Measurements from ENCODE around the gene ANKS1B.

The ANKS1B gene

GRCh38 chr12:98763656-98764055, 1221.1 kb downstream of the ANKS1B start:
- TF ChIP-seq ARNTL (CRISPR knock-in tag; IDR thresholded peaks at IDR 0.05; ENCODE audit: borderline replicate concordance, low read depth) (no peak), TCF4 (CRISPR knock-in tag; IDR thresholded peaks at IDR 0.05; ENCODE audit: borderline replicate concordance) (no peak), ZNF70 (CRISPR knock-in tag; IDR thresholded peaks at IDR 0.05) (no peak), RARB (CRISPR knock-in tag; IDR thresholded peaks at IDR 0.05) (no peak), PPARA (CRISPR knock-in tag; IDR thresholded peaks at IDR 0.05; ENCODE audit: borderline replicate concordance) (no peak), SNAI2 (CRISPR knock-in tag; IDR thresholded peaks at IDR 0.05) (no peak), CSDC2 (CRISPR knock-in tag; IDR thresholded peaks at IDR 0.05) (no peak), ESRRG (CRISPR knock-in tag; IDR thresholded peaks at IDR 0.05) (no peak), CREB5 (CRISPR knock-in tag; IDR thresholded peaks at IDR 0.05; ENCODE audit: low read depth) (no peak), POU6F1 (CRISPR knock-in tag; IDR thresholded peaks at IDR 0.05; ENCODE audit: borderline replicate concordance, low read depth) (no peak), OSR1 (CRISPR knock-in tag; IDR thresholded peaks at IDR 0.05) (no peak), ZFP3 (CRISPR knock-in tag; IDR thresholded peaks at IDR 0.05) (no peak), ZC3H10 (CRISPR knock-in tag; IDR thresholded peaks at IDR 0.05) (no peak), ISL1 (CRISPR knock-in tag; IDR thresholded peaks at IDR 0.05) (no peak), ZFP30 (CRISPR knock-in tag; IDR thresholded peaks at IDR 0.05) (no peak), ZNF8 (CRISPR knock-in tag; IDR thresholded peaks at IDR 0.05) (no peak), GLIS3 (CRISPR knock-in tag; IDR thresholded peaks at IDR 0.05) (no peak)
- TF ChIP-seq, protein P1, sequence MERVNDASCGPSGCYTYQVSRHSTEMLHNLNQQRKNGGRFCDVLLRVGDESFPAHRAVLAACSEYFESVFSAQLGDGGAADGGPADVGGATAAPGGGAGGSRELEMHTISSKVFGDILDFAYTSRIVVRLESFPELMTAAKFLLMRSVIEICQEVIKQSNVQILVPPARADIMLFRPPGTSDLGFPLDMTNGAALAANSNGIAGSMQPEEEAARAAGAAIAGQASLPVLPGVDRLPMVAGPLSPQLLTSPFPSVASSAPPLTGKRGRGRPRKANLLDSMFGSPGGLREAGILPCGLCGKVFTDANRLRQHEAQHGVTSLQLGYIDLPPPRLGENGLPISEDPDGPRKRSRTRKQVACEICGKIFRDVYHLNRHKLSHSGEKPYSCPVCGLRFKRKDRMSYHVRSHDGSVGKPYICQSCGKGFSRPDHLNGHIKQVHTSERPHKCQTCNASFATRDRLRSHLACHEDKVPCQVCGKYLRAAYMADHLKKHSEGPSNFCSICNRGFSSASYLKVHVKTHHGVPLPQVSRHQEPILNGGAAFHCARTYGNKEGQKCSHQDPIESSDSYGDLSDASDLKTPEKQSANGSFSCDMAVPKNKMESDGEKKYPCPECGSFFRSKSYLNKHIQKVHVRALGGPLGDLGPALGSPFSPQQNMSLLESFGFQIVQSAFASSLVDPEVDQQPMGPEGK (CRISPR knock-in tag; IDR thresholded peaks at IDR 0.05; ENCODE audit: borderline replicate concordance): no peak
- TF ChIP-seq, protein P2, sequence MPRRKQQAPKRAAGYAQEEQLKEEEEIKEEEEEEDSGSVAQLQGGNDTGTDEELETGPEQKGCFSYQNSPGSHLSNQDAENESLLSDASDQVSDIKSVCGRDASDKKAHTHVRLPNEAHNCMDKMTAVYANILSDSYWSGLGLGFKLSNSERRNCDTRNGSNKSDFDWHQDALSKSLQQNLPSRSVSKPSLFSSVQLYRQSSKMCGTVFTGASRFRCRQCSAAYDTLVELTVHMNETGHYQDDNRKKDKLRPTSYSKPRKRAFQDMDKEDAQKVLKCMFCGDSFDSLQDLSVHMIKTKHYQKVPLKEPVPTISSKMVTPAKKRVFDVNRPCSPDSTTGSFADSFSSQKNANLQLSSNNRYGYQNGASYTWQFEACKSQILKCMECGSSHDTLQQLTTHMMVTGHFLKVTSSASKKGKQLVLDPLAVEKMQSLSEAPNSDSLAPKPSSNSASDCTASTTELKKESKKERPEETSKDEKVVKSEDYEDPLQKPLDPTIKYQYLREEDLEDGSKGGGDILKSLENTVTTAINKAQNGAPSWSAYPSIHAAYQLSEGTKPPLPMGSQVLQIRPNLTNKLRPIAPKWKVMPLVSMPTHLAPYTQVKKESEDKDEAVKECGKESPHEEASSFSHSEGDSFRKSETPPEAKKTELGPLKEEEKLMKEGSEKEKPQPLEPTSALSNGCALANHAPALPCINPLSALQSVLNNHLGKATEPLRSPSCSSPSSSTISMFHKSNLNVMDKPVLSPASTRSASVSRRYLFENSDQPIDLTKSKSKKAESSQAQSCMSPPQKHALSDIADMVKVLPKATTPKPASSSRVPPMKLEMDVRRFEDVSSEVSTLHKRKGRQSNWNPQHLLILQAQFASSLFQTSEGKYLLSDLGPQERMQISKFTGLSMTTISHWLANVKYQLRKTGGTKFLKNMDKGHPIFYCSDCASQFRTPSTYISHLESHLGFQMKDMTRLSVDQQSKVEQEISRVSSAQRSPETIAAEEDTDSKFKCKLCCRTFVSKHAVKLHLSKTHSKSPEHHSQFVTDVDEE (CRISPR knock-in tag; IDR thresholded peaks at IDR 0.05): no peak
- TF ChIP-seq, protein P3, sequence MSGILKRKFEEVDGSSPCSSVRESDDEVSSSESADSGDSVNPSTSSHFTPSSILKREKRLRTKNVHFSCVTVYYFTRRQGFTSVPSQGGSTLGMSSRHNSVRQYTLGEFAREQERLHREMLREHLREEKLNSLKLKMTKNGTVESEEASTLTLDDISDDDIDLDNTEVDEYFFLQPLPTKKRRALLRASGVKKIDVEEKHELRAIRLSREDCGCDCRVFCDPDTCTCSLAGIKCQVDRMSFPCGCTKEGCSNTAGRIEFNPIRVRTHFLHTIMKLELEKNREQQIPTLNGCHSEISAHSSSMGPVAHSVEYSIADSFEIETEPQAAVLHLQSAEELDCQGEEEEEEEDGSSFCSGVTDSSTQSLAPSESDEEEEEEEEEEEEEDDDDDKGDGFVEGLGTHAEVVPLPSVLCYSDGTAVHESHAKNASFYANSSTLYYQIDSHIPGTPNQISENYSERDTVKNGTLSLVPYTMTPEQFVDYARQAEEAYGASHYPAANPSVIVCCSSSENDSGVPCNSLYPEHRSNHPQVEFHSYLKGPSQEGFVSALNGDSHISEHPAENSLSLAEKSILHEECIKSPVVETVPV (CRISPR knock-in tag; IDR thresholded peaks at IDR 0.05): no peak
- ATAC-seq: no peak

DNA sequence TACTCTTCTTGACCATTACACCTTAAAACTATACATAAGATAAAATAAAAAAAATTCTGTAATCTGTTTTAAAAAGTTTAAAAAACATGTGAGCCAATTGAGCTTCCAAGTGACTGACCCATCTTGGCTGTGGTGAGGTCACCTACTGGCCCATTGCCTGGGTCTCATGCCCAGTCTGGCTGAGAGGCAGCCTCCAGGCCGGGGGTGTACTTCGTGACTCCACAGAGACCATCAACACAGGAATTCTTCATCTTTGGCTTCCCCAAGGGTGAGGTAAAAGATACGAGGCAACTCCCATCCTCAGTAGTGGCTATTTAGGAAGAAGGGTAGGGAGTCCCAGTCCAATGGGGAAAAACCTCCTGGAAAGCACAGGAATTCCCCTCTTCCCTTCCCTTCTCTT, 1226.4 kb downstream of the ANKS1B start:
- ATAC-seq: 0 out of 3 replicates have a peak, but pooled peaks have one; percentile 20
- TF ChIP-seq ZNF70 (CRISPR knock-in tag; IDR thresholded peaks at IDR 0.05): no peak
- TF ChIP-seq ZNF8 (CRISPR knock-in tag; IDR thresholded peaks at IDR 0.05): no peak
- TF ChIP-seq BACH2 (CRISPR knock-in tag; IDR thresholded peaks at IDR 0.05; ENCODE audit: borderline replicate concordance): no peak
- no peak for TF ChIP-seq ZNF565 (CRISPR knock-in tag; conservative IDR thresholded peaks at IDR 0.05; ENCODE audit: low read depth)
- TF ChIP-seq, protein P2 (CRISPR knock-in tag; IDR thresholded peaks at IDR 0.05): no peak
- TF ChIP-seq RARB (CRISPR knock-in tag; IDR thresholded peaks at IDR 0.05): no peak
